ENCODE data around the gene COA3.

The COA3 gene

DNA sequence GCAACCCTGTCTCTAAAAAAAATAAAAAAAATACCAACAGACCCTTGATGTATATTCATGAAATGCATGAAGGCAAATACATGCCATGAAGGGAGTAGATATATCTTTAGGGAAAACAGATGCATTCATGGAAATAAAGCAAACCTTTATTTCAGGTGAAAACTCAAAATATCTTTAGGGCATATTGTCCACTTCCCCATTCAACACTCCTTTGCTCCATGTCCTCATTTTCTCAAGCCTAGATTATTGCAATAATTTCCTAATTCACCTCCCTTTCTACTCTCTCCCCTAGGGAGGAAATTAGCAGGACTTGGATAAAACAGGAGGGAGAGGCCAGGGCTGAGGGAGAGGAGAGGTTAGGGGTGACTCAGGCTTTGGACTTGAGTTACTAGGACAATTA is 31.0 kb downstream of the COA3 start:
- Histone ChIP-seq H3K27me3 (ENCODE audit: control insufficient read depth, insufficient read depth, low read length) (no peaks in the 10 kb centered on the region), H3K36me3 (ENCODE audit: control insufficient read depth, insufficient read depth, low read length) (no peaks in the 10 kb centered on the region), H3K4me2 (ENCODE audit: low read length) (no peak overlapping the region), H2AFZ (no peak overlapping the region), H3K4me3 (ENCODE audit: low read depth, low read length) (no peak overlapping the region), H3K4me1 (no peaks in the 10 kb centered on the region), H3K79me2 (no peaks in the 10 kb centered on the region), H3K9me3 (ENCODE audit: control insufficient read depth, low read length) (no peaks in the 10 kb centered on the region), H3K27ac (no peak overlapping the region), H3K9ac (no peak overlapping the region)
- TF ChIP-seq, protein P1, sequence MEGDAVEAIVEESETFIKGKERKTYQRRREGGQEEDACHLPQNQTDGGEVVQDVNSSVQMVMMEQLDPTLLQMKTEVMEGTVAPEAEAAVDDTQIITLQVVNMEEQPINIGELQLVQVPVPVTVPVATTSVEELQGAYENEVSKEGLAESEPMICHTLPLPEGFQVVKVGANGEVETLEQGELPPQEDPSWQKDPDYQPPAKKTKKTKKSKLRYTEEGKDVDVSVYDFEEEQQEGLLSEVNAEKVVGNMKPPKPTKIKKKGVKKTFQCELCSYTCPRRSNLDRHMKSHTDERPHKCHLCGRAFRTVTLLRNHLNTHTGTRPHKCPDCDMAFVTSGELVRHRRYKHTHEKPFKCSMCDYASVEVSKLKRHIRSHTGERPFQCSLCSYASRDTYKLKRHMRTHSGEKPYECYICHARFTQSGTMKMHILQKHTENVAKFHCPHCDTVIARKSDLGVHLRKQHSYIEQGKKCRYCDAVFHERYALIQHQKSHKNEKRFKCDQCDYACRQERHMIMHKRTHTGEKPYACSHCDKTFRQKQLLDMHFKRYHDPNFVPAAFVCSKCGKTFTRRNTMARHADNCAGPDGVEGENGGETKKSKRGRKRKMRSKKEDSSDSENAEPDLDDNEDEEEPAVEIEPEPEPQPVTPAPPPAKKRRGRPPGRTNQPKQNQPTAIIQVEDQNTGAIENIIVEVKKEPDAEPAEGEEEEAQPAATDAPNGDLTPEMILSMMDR (IDR thresholded peaks at IDR 0.05), result no peak

- no peaks in the 10 kb centered on the region for H3K36me3 ChIP-seq (ENCODE audit: control insufficient read depth, insufficient read depth, low read length)
- no peaks in the 10 kb centered on the region for H3K27me3 ChIP-seq (ENCODE audit: control insufficient read depth, insufficient read depth, low read length)
- no peak overlapping the region for H3K4me2 ChIP-seq (ENCODE audit: low read length)
- no peaks in the 10 kb centered on the region for H3K79me2 ChIP-seq
- no peaks in the 10 kb centered on the region for H3K4me1 ChIP-seq
- H2AFZ ChIP-seq, result no peak overlapping the region
- no peaks in the 10 kb centered on the region for H3K9me3 ChIP-seq (ENCODE audit: control insufficient read depth, low read length)
- H3K27ac ChIP-seq, result no peak overlapping the region
- TF ChIP-seq, protein P1 (IDR thresholded peaks at IDR 0.05), result no peak
- no peak overlapping the region for H3K4me3 ChIP-seq (ENCODE audit: low read depth, low read length)
- H3K9ac ChIP-seq, result no peak overlapping the region
These were observed 32.4 kb downstream of the COA3 start for GRCh38 chr17:42766124-42766523.

GRCh38 chr17:42761638-42762037 is 36.9 kb downstream of the COA3 start:
- Histone ChIP-seq H3K27me3 (ENCODE audit: control insufficient read depth, insufficient read depth, low read length) (no peaks in the 10 kb centered on the region), H3K9ac (no peak overlapping the region), H3K4me1 (no peaks in the 10 kb centered on the region), H3K9me3 (ENCODE audit: control insufficient read depth, low read length) (no peaks in the 10 kb centered on the region), H2AFZ (peak overlapping the region; percentile 97), H3K4me2 (ENCODE audit: low read length) (peak overlapping the region; percentile 76), H3K27ac (peak overlapping the region; percentile 53), H3K79me2 (no peaks in the 10 kb centered on the region), H3K4me3 (ENCODE audit: low read depth, low read length) (peak overlapping the region; percentile 30), H3K36me3 (ENCODE audit: control insufficient read depth, insufficient read depth, low read length) (no peaks in the 10 kb centered on the region)
- TF ChIP-seq, protein P1 (IDR thresholded peaks at IDR 0.05), result no peak

DNA sequence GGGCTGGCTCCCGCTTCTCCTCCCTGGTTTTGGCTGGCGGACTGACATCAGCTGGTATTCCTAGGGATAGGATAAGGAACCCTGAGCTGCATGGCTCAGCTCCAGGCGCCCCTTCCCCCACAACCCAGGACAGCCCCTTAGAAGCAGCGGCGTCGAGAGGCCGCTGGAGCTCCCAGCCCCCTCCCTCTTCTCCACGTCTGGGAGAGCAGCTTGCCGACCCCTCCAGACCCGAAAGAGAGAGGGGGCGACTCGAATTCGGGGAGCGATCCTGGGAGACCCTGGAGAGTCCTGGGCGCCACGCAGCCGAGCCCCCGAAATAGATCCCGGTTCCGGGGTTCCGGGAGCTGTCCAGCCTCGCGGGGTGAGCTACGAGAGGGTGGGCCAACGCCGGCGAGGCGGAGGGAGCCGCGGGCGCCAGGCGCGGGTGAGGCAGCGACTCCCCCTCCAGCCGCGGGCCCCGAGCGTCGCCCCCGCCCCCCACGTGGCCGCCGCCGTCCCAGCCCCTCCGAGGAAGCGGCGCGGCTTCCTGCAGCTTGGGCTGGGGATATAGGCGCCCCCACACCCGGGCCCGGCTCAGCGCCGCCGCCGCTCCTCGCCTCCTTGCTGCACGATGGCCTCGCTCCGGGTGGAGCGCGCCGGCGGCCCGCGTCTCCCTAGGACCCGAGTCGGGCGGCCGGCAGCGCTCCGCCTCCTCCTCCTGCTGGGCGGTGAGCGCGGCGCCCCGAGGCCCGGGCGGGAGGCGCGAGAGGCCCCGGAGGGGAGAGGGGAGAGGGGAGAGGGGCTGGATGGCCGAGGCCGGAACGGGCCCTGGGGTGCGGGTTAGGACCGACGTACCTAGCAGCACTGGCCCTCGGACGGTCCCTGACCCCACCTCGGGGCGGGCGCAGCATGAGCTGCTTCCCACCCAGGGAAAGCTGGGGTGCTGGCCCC is 37.6 kb downstream of the COA3 start, which contains the start of gene RAMP2:
Gene RAMP2 (plus strand): TSS at position 576 of the 930 bp plus-strand sequence. CDS start 35 bp downstream, at position 611.
- Histone ChIP-seq H3K27ac (peak within 1 kb of the TSS; percentile 53), H3K27me3 (ENCODE audit: control insufficient read depth, insufficient read depth, low read length) (no peaks in the 10 kb centered on the region)
- TF ChIP-seq, protein P1 (IDR thresholded peaks at IDR 0.05), result peak; percentile 14

More for the DNA sequence above, 37.6 kb downstream of the COA3 start, which contains the start of gene RAMP2:
- Histone ChIP-seq H3K4me2 (ENCODE audit: low read length) (peak within 1 kb of the TSS; percentile 76), H3K79me2 (no peaks in the 10 kb centered on the region), H3K36me3 (ENCODE audit: control insufficient read depth, insufficient read depth, low read length) (no peaks in the 10 kb centered on the region), H3K9me3 (ENCODE audit: control insufficient read depth, low read length) (no peaks in the 10 kb centered on the region), H3K4me3 (ENCODE audit: low read depth, low read length) (peak within 1 kb of the TSS; percentile 30), H2AFZ (peak within 1 kb of the TSS; percentile 97), H3K4me1 (no peaks in the 10 kb centered on the region), H3K9ac (no peak within 1 kb of the TSS)
